Measurements from ENCODE around the gene HGF. TPM values are rescaled to one million over a fixed set of nuclear protein-coding genes. Genes with fewer than 3 reads are reported as not detected.
"Not testable (repeated sequence)": the region's sequence is repeated elsewhere in the genome, so short reads cannot be mapped to it uniquely, and the experiment has no call there.

Gene HGF
- total RNA-seq, 2 donors from 2014 or later, result 2.9 to 6.9 TPM

DNA sequence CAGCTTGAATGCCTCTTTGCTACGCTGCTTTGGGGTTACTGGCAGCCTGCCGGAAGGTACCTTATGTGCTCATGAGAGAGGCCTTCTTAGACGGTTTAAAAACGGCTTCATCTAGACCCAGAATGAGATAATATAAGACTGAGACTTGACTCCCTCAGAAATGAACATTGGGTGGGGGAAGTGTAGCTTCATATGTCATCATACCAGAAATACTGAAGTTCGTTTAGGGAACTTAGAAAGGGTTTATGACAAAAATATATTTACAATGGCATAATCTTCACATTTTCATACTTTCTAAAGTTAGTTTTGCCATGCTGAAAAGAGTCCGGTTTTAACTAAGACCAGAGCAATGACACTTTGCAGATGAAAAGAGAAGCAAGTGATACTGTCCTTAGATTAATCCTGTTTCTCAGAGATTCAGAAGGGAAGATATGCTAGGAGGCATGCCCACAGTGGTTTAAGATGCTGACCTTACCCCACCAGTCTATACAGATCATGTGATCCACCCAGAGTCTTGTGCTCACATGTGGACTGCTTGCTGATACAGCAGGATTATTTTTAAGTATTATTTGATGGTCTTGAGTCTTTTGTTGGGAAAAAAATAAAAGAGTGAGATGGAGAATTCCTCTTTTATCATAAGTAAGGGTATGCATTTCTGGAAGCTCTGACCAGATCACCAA, 40.8 kb upstream of the HGF start:
- no peaks in the 10 kb centered on the region for H3K9me3 ChIP-seq
- DNase-seq (peak in 1 of 4 donors; percentile 14), ATAC-seq (no peak)
- H3K27me3 ChIP-seq, result no peaks in the 10 kb centered on the region
- intact Hi-C loops (cut with DNase I), result no loop called here
- TF ChIP-seq, protein P1, sequence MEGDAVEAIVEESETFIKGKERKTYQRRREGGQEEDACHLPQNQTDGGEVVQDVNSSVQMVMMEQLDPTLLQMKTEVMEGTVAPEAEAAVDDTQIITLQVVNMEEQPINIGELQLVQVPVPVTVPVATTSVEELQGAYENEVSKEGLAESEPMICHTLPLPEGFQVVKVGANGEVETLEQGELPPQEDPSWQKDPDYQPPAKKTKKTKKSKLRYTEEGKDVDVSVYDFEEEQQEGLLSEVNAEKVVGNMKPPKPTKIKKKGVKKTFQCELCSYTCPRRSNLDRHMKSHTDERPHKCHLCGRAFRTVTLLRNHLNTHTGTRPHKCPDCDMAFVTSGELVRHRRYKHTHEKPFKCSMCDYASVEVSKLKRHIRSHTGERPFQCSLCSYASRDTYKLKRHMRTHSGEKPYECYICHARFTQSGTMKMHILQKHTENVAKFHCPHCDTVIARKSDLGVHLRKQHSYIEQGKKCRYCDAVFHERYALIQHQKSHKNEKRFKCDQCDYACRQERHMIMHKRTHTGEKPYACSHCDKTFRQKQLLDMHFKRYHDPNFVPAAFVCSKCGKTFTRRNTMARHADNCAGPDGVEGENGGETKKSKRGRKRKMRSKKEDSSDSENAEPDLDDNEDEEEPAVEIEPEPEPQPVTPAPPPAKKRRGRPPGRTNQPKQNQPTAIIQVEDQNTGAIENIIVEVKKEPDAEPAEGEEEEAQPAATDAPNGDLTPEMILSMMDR (IDR thresholded peaks at IDR 0.05), result no peak
- TF ChIP-seq POLR2A (IDR thresholded peaks at IDR 0.05), result peak in 1 of 3 donors; percentile 17
- WGBS, 2 donors, result 63 to 65% methylated on average over 6 of the region's 6 CpGs
- no peaks in the 10 kb centered on the region for H3K4me1 ChIP-seq
- H3K4me3 ChIP-seq, result no peak overlapping the region
- peak overlapping the region in 1 of 4 donors; percentile 62 for H3K27ac ChIP-seq
- H3K36me3 ChIP-seq (replicated peaks in 1 of 2; ENCODE audit: insufficient read depth in 1 of 2, low read depth in 2 of 2), result no peaks in the 10 kb centered on the region

DNA sequence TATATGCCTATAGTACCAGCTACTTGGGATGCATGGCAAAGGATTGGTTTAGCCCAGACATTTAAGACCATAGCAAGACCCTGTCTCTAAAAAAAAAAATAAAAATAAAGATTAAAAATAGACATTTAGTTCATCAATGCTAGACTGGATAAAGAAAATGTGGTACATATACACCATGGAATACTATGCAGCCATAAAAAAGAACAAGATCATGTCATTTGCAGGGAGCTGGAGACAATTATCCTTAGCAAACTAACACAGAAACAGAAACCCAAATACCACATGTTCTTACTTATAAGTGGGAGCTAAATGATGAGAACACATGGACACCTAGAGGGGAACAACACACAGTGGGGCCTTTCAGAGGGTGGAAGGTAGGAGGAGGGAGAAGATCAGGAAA, 38.5 kb upstream of the HGF start:
- H3K36me3 ChIP-seq (replicated peaks in 1 of 2; ENCODE audit: insufficient read depth in 1 of 2, low read depth in 2 of 2); H3K4me3 ChIP-seq; H3K27ac ChIP-seq; H3K9me3 ChIP-seq; DNase-seq; H3K27me3 ChIP-seq; ATAC-seq; H3K4me1 ChIP-seq; intact Hi-C loops (cut with DNase I): not testable (repeated sequence)

DNA sequence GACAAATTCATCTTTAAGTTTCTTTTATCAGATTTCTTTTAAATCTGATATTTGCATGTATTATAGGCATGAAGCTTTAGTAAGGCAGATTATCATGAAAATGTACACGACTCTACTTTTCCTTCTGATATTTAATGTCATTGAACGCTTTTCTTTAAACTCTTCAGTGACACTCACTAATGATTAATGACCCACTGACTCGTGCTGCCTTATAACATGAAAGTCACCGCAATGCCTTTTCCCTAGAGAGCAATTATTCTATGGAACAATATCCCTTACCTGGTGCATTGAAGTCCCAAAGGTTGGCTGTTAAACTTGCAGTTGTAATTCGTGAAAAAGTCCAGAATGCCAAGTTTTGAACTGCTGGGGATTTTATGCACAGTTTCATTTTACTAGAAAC, 33.4 kb upstream of the HGF start:
- TF ChIP-seq, protein P1 (IDR thresholded peaks at IDR 0.05), result no peak
- no peak for TF ChIP-seq POLR2A (IDR thresholded peaks at IDR 0.05)
- Histone ChIP-seq H3K27ac (no peak overlapping the region), H3K27me3 (no peaks in the 10 kb centered on the region), H3K36me3 (replicated peaks in 1 of 2; ENCODE audit: insufficient read depth in 1 of 2, low read depth in 2 of 2) (no peaks in the 10 kb centered on the region), H3K9me3 (no peaks in the 10 kb centered on the region), H3K4me1 (no peaks in the 10 kb centered on the region), H3K4me3 (no peak overlapping the region)
- intact Hi-C loops (cut with DNase I), result no loop called here
- no peak for DNase-seq
- no peak for ATAC-seq
- WGBS, 2 donors, result 23 to 37% methylated on average over 5 of the region's 5 CpGs

DNA sequence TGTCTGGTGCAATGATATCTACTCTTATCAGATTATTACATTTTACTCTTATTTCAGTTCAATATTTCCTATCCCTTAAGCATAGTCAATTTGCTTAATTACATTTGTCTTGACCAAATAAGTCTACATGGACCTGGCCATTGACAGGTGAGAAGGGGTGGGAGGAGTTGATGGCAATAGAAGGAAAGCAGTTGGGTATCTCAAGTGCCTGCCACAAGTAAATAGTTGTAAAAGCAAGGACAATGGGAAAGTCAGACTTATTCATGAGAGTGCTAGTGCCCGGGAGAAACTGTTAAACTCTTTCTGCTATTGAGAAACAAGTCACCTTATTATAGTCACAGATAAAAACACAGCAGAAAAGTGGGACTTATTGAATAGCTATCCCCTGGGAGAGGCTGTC, 32.4 kb upstream of the HGF start:
- WGBS, 2 donors, result 4 to 17% methylated on average over 1 of the region's 1 CpG
- intact Hi-C loops (cut with DNase I), result no loop called here

DNA sequence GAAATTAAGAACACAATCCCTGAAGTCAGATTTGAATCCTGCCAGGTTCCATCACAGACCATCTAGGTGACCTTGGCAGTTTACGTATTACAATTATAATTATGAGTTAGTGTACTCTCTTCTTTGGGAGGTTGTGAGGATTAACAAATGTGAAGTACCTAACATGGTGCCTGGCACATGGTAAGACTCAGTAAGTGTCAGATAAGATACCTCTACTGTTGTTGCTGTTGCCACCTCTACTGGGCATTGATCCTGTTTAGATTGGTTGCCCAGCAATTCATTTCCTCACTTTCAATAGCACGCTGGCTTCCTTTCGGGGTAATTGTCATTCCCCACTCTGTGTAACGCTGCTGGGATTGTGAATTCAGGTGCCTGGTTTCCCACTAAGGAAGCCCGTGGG, 31.7 kb upstream of the HGF start:
- Histone ChIP-seq H3K4me1 (no peaks in the 10 kb centered on the region), H3K36me3 (replicated peaks in 1 of 2; ENCODE audit: insufficient read depth in 1 of 2, low read depth in 2 of 2) (no peaks in the 10 kb centered on the region), H3K27me3 (no peaks in the 10 kb centered on the region), H3K27ac (no peak overlapping the region), H3K4me3 (no peak overlapping the region), H3K9me3 (no peaks in the 10 kb centered on the region)
- WGBS, 2 donors, result 56 to 62% methylated on average over 5 of the region's 5 CpGs
- DNase-seq (no peak), ATAC-seq (no peak)
- intact Hi-C loops (cut with DNase I), result no loop called here
- no peak for TF ChIP-seq POLR2A (IDR thresholded peaks at IDR 0.05)
- TF ChIP-seq, protein P1 (IDR thresholded peaks at IDR 0.05), result no peak

More for the DNA sequence above, 32.4 kb upstream of the HGF start:
- ATAC-seq, result no peak
- H3K36me3 ChIP-seq (replicated peaks in 1 of 2; ENCODE audit: insufficient read depth in 1 of 2, low read depth in 2 of 2), result no peaks in the 10 kb centered on the region
- DNase-seq, result no peak
- H3K9me3 ChIP-seq, result no peaks in the 10 kb centered on the region
- no peaks in the 10 kb centered on the region for H3K4me1 ChIP-seq
- no peak for TF ChIP-seq POLR2A (IDR thresholded peaks at IDR 0.05)
- TF ChIP-seq, protein P1 (IDR thresholded peaks at IDR 0.05), result no peak
- H3K27me3 ChIP-seq, result no peaks in the 10 kb centered on the region
- no peak overlapping the region for H3K27ac ChIP-seq
- no peak overlapping the region for H3K4me3 ChIP-seq
